Prostate gland (tissue), 2 donors: ENCODE results near the gene ZNF140. TPM values are rescaled to one million over a fixed set of nuclear protein-coding genes. Genes with fewer than 3 reads are reported as not detected.

ENCODE experiments used
- DNase-seq: peaks from one replicate; pipeline ENCODE4 v3.0.0-alpha.2; 2019; ENCODE audit warnings: low spot score
- H3K27ac ChIP-seq, 2 donors: fragments of 200-600 bp; sonication (generic); 2 replicates each; pipeline ENCODE4 v1.5.1; 2017 to 2019
- H3K27me3 ChIP-seq: fragments of 200-600 bp; sonication (generic); replicated peaks from 2 replicates; pipeline ENCODE4 v1.5.1; 2019; ENCODE audit not compliant: insufficient read depth
- H3K36me3 ChIP-seq, 2 donors: fragments of 200-600 bp; sonication (generic); 1 replicate in 1 of 2; 2 replicates in 1 of 2; pipeline versions ENCODE4 v1.5.1 to v1.8.1; 2017 to 2019
- H3K4me1 ChIP-seq: fragments of 200-600 bp; sonication (generic); replicated peaks from 2 replicates; pipeline ENCODE4 v1.5.1; 2019
- H3K4me3 ChIP-seq, 2 donors: fragments of 200-600 bp; sonication (generic); 2 replicates each; pipeline ENCODE4 v1.5.1; 2017 to 2019
- H3K9me3 ChIP-seq: fragments of 200-600 bp; sonication (generic); 2 replicates; pipeline ENCODE4 v1.5.1; 2017
- CTCF ChIP-seq, 4 experiments: fragments of 200-600 bp in 2 of 4; fragments of 450-650 bp in 2 of 4; sonication (generic) in 2 of 4; IDR thresholded peaks; 1 replicate in 3 of 4; 2 replicates in 1 of 4; pipeline ENCODE4 v1.5.1; 2016 to 2019; ENCODE audit warnings: antibody characterized with exemption in 4 of 4, mild to moderate bottlenecking in 2 of 4, moderate library complexity in 2 of 4
- POLR2A ChIP-seq: fragments of 450-650 bp; IDR thresholded peaks from one replicate; pipeline ENCODE4 v1.6.1; 2016; ENCODE audit warnings: antibody characterized with exemption, mild to moderate bottlenecking
- POLR2AphosphoS5 ChIP-seq: sonication (generic); formaldehyde crosslinking; IDR thresholded peaks from one replicate; pipeline ENCODE4 v1.6.1; 2017; ENCODE audit warnings: antibody characterized with exemption
- WGBS: methylation state at CpG from one replicate; pipeline ENCODE4 v1.1.5; 2018; 5-methylcytosine and 5-hydroxymethylcytosine counted together
- intact Hi-C: fragments of 100-400 bp; cut with DNase I; formaldehyde crosslinking; loops from one replicate; pipeline ENCODE4 v1.14.2; 2022
- total RNA-seq, 2 donors: library from RNA; depleted of rRNA; stranded (reverse); fragments of >200 nt; gene quantifications; one replicate each; pipeline ENCODE4 v1.1.0, GENCODE V29; 2016

Gene ZNF140
- total RNA-seq, 2 donors from 2014 or later = 18.2 to 23.7 TPM

GRCh38 chr12:133057446-133057845 is 23.3 kb upstream of the ZNF140 start:
- Histone ChIP-seq H3K27ac (no peak overlapping the region), H3K9me3 (peaks cover 31% of the 10 kb centered on the region), H3K36me3 (peaks cover 8% of the 10 kb centered on the region in 2 donors), H3K4me3 (no peak overlapping the region), H3K4me1 (no peaks in the 10 kb centered on the region), H3K27me3 (no peaks in the 10 kb centered on the region)
- TF ChIP-seq POLR2AphosphoS5 (no peak), POLR2A (no peak), CTCF (IDR thresholded peaks at IDR 0.05) (no peak)
- intact Hi-C loops = no loop called here
- DNase-seq = no peak
- WGBS = 98% methylated on average over 5 of the region's 5 CpGs

GRCh38 chr12:133058203-133059113 is 22.3 kb upstream of the ZNF140 start:
- peaks cover 3 to 6% of the 10 kb centered on the region in 2 donors for H3K36me3 ChIP-seq
- WGBS = 95% methylated on average over 8 of the region's 8 CpGs
- no peak for TF ChIP-seq POLR2AphosphoS5
- no peak for TF ChIP-seq CTCF (IDR thresholded peaks at IDR 0.05)
- TF ChIP-seq POLR2A = no peak

GRCh38 chr12:133061954-133062353 is 18.8 kb upstream of the ZNF140 start:
- 100% methylated on average over 1 of the region's 1 CpG for WGBS
- peaks cover 25% of the 10 kb centered on the region for H3K9me3 ChIP-seq

More at GRCh38 chr12:133058203-133059113, 22.3 kb upstream of the ZNF140 start:
- intact Hi-C loops = no loop called here
- Histone ChIP-seq H3K27ac (no peak overlapping the region), H3K4me1 (no peaks in the 10 kb centered on the region), H3K9me3 (peaks cover 31% of the 10 kb centered on the region), H3K27me3 (no peaks in the 10 kb centered on the region), H3K4me3 (no peak overlapping the region)
- no peak for DNase-seq

GRCh38 chr12:133063556-133063955 is 17.2 kb upstream of the ZNF140 start:
- no peak overlapping the region for H3K27ac ChIP-seq
- TF ChIP-seq POLR2A = no peak
- TF ChIP-seq CTCF (IDR thresholded peaks at IDR 0.05) = no peak
- no peak for TF ChIP-seq POLR2AphosphoS5
- peaks cover 13% of the 10 kb centered on the region for H3K9me3 ChIP-seq
- 95% methylated on average over 1 of the region's 1 CpG for WGBS
- H3K4me1 ChIP-seq = no peaks in the 10 kb centered on the region
- peaks cover 0 to 5% of the 10 kb centered on the region in 2 donors for H3K36me3 ChIP-seq
- no peak overlapping the region for H3K4me3 ChIP-seq
- H3K27me3 ChIP-seq = no peaks in the 10 kb centered on the region
- intact Hi-C loops = no loop called here
- DNase-seq = no peak

More at GRCh38 chr12:133061954-133062353, 18.8 kb upstream of the ZNF140 start:
- Histone ChIP-seq H3K4me3 (no peak overlapping the region), H3K4me1 (no peaks in the 10 kb centered on the region), H3K27ac (no peak overlapping the region), H3K27me3 (no peaks in the 10 kb centered on the region), H3K36me3 (peaks cover 0 to 5% of the 10 kb centered on the region in 2 donors)
- DNase-seq = no peak
- intact Hi-C loops = no loop called here
- no peak for TF ChIP-seq POLR2AphosphoS5
- no peak for TF ChIP-seq CTCF (IDR thresholded peaks at IDR 0.05)

- WGBS = 96% methylated on average over 2 of the region's 2 CpGs
- intact Hi-C loops = no loop called here
- no peaks in the 10 kb centered on the region for H3K9me3 ChIP-seq
Observed at GRCh38 chr12:133073836-133074235, 6.9 kb upstream of the ZNF140 start.

More at GRCh38 chr12:133073836-133074235, 6.9 kb upstream of the ZNF140 start:
- DNase-seq = no peak
- H3K27me3 ChIP-seq = no peaks in the 10 kb centered on the region
- H3K36me3 ChIP-seq = no peaks in the 10 kb centered on the region
- TF ChIP-seq POLR2A = no peak
- no peak for TF ChIP-seq POLR2AphosphoS5
- no peak for TF ChIP-seq CTCF (IDR thresholded peaks at IDR 0.05)
- H3K4me1 ChIP-seq = no peaks in the 10 kb centered on the region
- H3K4me3 ChIP-seq = no peak overlapping the region
- H3K27ac ChIP-seq = no peak overlapping the region
